Measurements from ENCODE around the gene MED27. TPM values are rescaled to one million over a fixed set of nuclear protein-coding genes. Genes with fewer than 3 reads are reported as not detected.

MED27 gene
- total RNA-seq, 1 donor, result 19.0 TPM

GRCh38 chr9:131997076-131997475, 82.6 kb downstream of the MED27 start:
- TF ChIP-seq, protein P1, sequence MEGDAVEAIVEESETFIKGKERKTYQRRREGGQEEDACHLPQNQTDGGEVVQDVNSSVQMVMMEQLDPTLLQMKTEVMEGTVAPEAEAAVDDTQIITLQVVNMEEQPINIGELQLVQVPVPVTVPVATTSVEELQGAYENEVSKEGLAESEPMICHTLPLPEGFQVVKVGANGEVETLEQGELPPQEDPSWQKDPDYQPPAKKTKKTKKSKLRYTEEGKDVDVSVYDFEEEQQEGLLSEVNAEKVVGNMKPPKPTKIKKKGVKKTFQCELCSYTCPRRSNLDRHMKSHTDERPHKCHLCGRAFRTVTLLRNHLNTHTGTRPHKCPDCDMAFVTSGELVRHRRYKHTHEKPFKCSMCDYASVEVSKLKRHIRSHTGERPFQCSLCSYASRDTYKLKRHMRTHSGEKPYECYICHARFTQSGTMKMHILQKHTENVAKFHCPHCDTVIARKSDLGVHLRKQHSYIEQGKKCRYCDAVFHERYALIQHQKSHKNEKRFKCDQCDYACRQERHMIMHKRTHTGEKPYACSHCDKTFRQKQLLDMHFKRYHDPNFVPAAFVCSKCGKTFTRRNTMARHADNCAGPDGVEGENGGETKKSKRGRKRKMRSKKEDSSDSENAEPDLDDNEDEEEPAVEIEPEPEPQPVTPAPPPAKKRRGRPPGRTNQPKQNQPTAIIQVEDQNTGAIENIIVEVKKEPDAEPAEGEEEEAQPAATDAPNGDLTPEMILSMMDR (IDR thresholded peaks at IDR 0.05; ENCODE audit: insufficient read depth, low read depth, low read length), result no peak
- no peak for DNase-seq (ENCODE audit: low read depth)
- H3K4me3 ChIP-seq (ENCODE audit: low read depth, low read length), result no peak overlapping the region

- no peak overlapping the region for H3K4me3 ChIP-seq (ENCODE audit: low read depth, low read length)
- TF ChIP-seq, protein P1 (IDR thresholded peaks at IDR 0.05; ENCODE audit: insufficient read depth, low read depth, low read length), result no peak
- DNase-seq (ENCODE audit: low read depth), result no peak
Measured at GRCh38 chr9:131995382-131995781, 84.3 kb downstream of the MED27 start.

GRCh38 chr9:131994364-131995125, 85.1 kb downstream of the MED27 start:
- DNase-seq (ENCODE audit: low read depth), result no peak
- TF ChIP-seq, protein P1 (IDR thresholded peaks at IDR 0.05; ENCODE audit: insufficient read depth, low read depth, low read length), result no peak
- no peak overlapping the region for H3K4me3 ChIP-seq (ENCODE audit: low read depth, low read length)

DNA sequence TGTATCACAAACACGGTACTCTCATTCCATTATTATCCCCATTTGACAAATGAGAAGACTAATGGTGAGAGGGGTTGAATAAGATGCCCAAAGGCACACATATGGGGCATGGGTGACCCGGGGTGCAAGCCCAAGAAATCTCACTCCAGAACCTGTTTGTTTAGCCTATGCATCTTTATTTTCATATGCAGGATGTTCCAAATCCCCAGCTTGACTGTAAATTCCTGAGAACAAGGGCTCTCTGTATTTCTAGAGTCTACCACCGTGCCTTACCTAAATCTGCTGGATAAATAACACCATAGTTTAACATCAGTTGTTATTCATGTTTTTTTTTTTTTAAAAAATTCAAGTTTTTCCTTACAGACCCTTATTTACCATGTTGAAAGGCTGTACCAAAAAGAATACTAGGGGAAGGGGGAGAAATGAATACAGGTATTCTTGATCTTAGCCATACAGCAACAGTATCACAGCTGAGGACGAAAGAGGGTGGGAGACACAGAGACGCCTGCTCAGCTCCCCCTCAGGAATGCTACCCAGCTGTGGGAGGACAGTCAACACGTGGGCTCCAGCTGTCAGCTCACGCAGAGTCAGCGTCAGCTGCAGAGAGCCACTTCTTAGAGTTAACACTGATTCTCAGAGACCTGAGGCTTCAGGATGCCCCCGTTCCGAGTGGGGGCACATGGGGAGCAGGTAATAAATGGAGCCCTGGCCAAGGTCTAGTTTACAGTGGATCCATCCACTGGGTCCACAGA, 86.6 kb downstream of the MED27 start:
- peak; percentile 42 for DNase-seq (ENCODE audit: low read depth)
- TF ChIP-seq, protein P1 (IDR thresholded peaks at IDR 0.05; ENCODE audit: insufficient read depth, low read depth, low read length), result no peak

DNA sequence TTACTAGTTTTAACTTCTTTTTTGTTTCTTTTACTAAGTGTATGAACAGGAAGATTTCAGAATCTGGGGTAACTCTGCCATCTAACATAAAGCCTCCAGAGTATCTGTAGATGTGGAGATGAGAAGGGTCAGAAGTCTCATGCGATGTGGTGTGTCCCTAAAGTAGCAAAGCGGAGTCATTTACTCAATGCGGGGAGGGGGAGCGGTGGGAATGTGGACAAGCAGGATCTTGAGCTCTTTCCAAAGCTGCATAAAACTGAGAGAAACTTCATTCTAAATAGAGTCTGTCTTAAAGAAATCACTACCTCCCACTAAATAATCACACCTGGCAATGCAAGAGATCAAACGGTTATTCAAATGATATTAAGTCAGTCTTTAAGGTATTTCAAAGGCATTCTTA, 92.4 kb downstream of the MED27 start:
- H3K4me3 ChIP-seq (ENCODE audit: low read depth, low read length), result no peak overlapping the region
- no peak for DNase-seq (ENCODE audit: low read depth)
- TF ChIP-seq, protein P1 (IDR thresholded peaks at IDR 0.05; ENCODE audit: insufficient read depth, low read depth, low read length), result no peak

More for the DNA sequence above, 86.6 kb downstream of the MED27 start:
- no peak overlapping the region for H3K4me3 ChIP-seq (ENCODE audit: low read depth, low read length)

DNA sequence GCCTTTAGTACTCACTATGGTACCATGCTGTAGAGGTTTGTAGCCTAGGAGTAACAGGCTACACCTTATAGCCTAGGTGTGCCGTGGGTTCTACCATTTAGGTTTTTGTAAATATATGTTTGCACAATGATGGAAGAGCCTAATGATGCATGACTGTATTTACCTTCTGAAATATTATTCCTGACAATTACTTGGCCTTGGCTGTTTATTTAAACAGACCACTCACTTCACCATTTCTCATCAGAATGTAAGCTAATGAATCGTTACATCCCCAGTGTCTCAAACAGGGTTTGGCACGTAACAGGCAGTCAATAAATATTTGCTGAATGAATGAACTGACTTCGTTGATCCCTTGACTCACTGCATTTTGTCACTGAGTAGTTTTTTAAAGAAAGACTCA, 93.1 kb downstream of the MED27 start:
- no peak for DNase-seq (ENCODE audit: low read depth)
- no peak overlapping the region for H3K4me3 ChIP-seq (ENCODE audit: low read depth, low read length)

More for the DNA sequence above, 93.1 kb downstream of the MED27 start:
- TF ChIP-seq, protein P1 (IDR thresholded peaks at IDR 0.05; ENCODE audit: insufficient read depth, low read depth, low read length), result no peak
